Tibial artery (tissue), 4 donors: ENCODE data around the gene CDH4.

ENCODE experiments used
- DNase-seq, 2 donors: peaks; one replicate each; pipeline ENCODE4 v3.0.0-alpha.2; 2019
- H3K27ac ChIP-seq, 2 donors: fragments of 200-600 bp; sonication (generic) in 1 of 2; 1 replicate in 1 of 2; 2 replicates in 1 of 2; pipeline ENCODE4 v1.5.1; 2018 to 2019; ENCODE audit warnings: mild to moderate bottlenecking in 1 of 2
- H3K27me3 ChIP-seq, 2 donors: fragments of 200-600 bp; sonication (generic) in 1 of 2; one replicate each; pipeline versions ENCODE4 v1.5.1 to v1.6.0; 2016 to 2019
- H3K36me3 ChIP-seq, 3 donors: fragments of 200-600 bp; sonication (generic) in 2 of 3; one replicate each; pipeline ENCODE4 v1.5.1; 2016 to 2019; ENCODE audit warnings: mild to moderate bottlenecking in 2 of 3
- H3K4me1 ChIP-seq, 4 donors: fragments of 200-600 bp; sonication (generic) in 2 of 4; 1 replicate in 3 of 4; 2 replicates in 1 of 4; pipeline ENCODE4 v1.5.1; 2016 to 2019
- H3K4me3 ChIP-seq, 2 donors: fragments of 200-600 bp; sonication (generic) in 1 of 2; 1 replicate in 1 of 2; 2 replicates in 1 of 2; pipeline ENCODE4 v1.5.1; 2018 to 2019; ENCODE audit warnings: mild to moderate bottlenecking in 2 of 2
- H3K9me3 ChIP-seq, 3 donors: fragments of 200-600 bp; sonication (generic) in 1 of 3; one replicate each; pipeline ENCODE4 v1.5.1; 2016 to 2019
- CTCF ChIP-seq, 2 experiments: fragments of 200-600 bp in 1 of 2; fragments of 450-650 bp in 1 of 2; IDR thresholded peaks; one replicate each; pipeline ENCODE4 v1.5.1; 2017 to 2019; ENCODE audit warnings: antibody characterized with exemption in 2 of 2, mild to moderate bottlenecking in 1 of 2, moderate library complexity in 1 of 2
- intact Hi-C: fragments of 100-400 bp; cut with DNase I; formaldehyde crosslinking; loops from one replicate; pipeline ENCODE4 v1.15.0; 2023; ENCODE audit warnings: low total_unique reads

The CDH4 gene

DNA sequence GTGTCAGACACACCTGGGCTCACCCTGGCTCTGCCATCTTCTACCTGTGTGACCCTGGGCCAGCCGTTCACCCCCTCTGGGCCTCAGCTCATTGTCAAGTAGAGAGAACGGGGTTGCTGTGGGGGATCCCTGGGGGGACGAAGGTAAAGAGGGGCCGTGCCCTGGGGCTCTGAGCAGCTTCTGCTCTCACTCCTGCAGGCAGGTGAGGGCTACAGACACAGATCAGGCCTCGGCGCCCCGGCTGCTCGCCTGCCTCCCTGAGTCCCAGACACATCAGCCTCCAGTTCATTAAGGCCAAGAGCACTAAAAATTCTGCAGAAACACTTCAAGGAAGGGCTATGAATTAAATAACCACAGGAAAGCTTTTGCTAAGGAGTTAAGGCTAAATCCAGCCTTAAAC is 394.4 kb downstream of the CDH4 start:
- intact Hi-C loops, result no loop called here
- Histone ChIP-seq H3K27ac (no peak overlapping the region), H3K27me3 (peaks cover 0 to 2% of the 10 kb centered on the region in 2 donors), H3K4me3 (no peak overlapping the region), H3K4me1 (no peaks in the 10 kb centered on the region), H3K9me3 (no peaks in the 10 kb centered on the region), H3K36me3 (no peaks in the 10 kb centered on the region)
- DNase-seq, result no peak
- no peak for TF ChIP-seq CTCF (IDR thresholded peaks at IDR 0.05)

GRCh38 chr20:61646986-61647385 is 394.9 kb downstream of the CDH4 start:
- no peak overlapping the region for H3K27ac ChIP-seq
- intact Hi-C loops, result no loop called here
- no peaks in the 10 kb centered on the region for H3K9me3 ChIP-seq
- DNase-seq, result no peak
- H3K36me3 ChIP-seq, result no peaks in the 10 kb centered on the region
- H3K4me1 ChIP-seq, result no peaks in the 10 kb centered on the region
- TF ChIP-seq CTCF (IDR thresholded peaks at IDR 0.05), result no peak
- no peak overlapping the region for H3K4me3 ChIP-seq
- H3K27me3 ChIP-seq, result peaks cover 0 to 2% of the 10 kb centered on the region in 2 donors

DNA sequence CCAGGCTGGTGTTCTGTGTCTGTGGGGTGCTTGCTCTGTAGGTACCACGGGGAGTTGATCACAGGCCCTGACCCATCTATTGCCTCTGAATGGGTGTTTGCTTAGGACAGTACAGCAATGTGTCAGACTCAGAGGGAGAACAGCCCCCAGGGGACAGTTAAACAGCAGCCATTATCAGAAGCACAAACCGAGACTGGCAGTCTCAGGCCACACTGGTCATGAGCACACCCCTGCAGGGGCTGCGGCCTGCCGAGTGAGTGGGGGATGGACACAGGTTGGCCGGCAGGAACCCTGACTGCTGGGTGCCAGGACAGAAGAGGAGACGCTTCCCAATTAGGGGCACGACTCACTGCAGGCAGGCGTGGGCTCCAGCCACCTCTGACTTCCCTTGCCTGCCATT is 395.6 kb downstream of the CDH4 start:
- TF ChIP-seq CTCF (IDR thresholded peaks at IDR 0.05), result no peak
- Histone ChIP-seq H3K36me3 (no peaks in the 10 kb centered on the region), H3K4me1 (no peaks in the 10 kb centered on the region), H3K27me3 (peaks cover 0 to 2% of the 10 kb centered on the region in 2 donors), H3K4me3 (no peak overlapping the region), H3K9me3 (no peaks in the 10 kb centered on the region), H3K27ac (no peak overlapping the region)
- intact Hi-C loops, result no loop called here
- no peak for DNase-seq

DNA sequence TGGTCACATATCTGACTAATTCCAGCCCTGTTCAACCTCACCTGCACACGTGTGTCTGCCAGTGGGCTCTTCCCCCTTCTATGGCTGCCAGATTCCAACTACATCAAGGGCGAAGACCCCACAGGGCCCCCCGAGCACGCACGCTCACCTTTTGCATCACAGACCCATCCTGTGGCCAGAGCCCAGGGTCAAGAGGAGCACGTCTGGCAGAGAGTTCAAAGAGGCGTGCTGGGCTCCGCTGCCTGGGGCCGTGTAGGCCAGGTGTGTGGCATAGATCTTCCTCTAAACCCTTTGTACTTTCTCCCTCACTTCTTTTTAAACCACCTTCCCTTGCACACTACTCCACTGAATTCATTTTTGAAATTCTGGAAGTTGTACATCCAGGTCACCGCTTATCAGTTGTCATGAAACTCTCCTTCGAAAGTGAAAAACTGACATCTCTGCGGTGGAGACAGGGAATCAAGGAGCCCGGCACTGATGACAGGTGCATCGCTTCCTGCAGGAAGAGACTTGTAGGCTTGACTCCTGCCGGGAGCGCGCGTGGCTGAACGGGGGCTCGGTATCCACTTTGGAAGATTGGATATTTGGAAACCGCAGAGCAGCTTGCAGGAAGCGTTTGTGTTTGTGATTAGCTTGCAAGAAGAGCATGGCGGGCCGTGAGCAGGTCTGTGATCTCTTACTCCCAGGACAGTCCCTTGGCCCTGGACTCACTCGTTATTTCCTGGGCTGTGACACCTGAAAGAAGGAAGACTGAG is 397.2 kb downstream of the CDH4 start:
- TF ChIP-seq CTCF (IDR thresholded peaks at IDR 0.05), result no peak
- H3K27ac ChIP-seq, result no peak overlapping the region
- H3K4me1 ChIP-seq, result no peaks in the 10 kb centered on the region
- H3K36me3 ChIP-seq, result no peaks in the 10 kb centered on the region
- H3K4me3 ChIP-seq, result no peak overlapping the region
- DNase-seq, result no peak
- intact Hi-C loops, result no loop called here
- no peaks in the 10 kb centered on the region for H3K27me3 ChIP-seq
- H3K9me3 ChIP-seq, result no peaks in the 10 kb centered on the region

DNA sequence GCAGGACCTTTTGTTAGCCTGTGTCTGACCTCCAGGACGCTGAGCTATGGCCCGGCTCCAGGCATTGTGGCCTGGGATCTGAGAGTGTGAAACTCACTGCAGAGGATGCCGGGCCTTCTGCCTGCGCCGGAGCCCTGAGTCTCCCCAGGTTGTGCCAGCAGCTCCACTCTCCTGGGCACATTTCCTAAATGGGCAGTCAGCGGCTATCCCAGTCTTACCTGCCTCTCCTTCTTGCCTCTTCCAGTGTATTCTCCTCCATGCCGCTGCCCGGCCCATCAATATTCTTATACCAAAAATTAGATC is 397.8 kb downstream of the CDH4 start:
- DNase-seq, result no peak
- H3K27ac ChIP-seq, result no peak overlapping the region
- H3K9me3 ChIP-seq, result no peaks in the 10 kb centered on the region
- no peaks in the 10 kb centered on the region for H3K27me3 ChIP-seq
- intact Hi-C loops, result no loop called here
- no peak for TF ChIP-seq CTCF (IDR thresholded peaks at IDR 0.05)
- H3K4me3 ChIP-seq, result no peak overlapping the region
- H3K4me1 ChIP-seq, result no peaks in the 10 kb centered on the region
- no peaks in the 10 kb centered on the region for H3K36me3 ChIP-seq
